SK-N-SH (cell line): ENCODE data around the gene PRKACA. TPM values are rescaled to one million over a fixed set of nuclear protein-coding genes. Genes with fewer than 3 reads are reported as not detected.

Experiments
- CTCF ChIA-PET: fragments of 300-600, 350-600 bp; formaldehyde crosslinking; extraction: SDS; loops from one replicate; lab custom pipeline; 2021; lab: Yijun Ruan, JAX
- POLR2A ChIA-PET: fragments of 350-600 bp; sonication (Branson Sonifier 250); formaldehyde crosslinking; extraction: SDS; loops from one replicate; lab custom pipeline; 2020; ENCODE audit warnings: antibody characterized with exemption, inconsistent platforms; lab: Yijun Ruan, JAX
- DNase-seq: peaks from one replicate; pipeline ENCODE4 v3.0.0; 2012
- H2AFZ ChIP-seq: fragments of 200-600 bp; sonication (generic); 2 replicates; pipeline ENCODE4 v1.8.1; 2016; ENCODE audit warnings: antibody characterized with exemption, mild to moderate bottlenecking, low read depth
- H3F3A ChIP-seq: fragments of 200-600 bp; sonication (generic); replicated peaks from 2 replicates; pipeline ENCODE3; 2016; ENCODE audit warnings: antibody characterized with exemption, mild to moderate bottlenecking; ENCODE audit not compliant: insufficient read depth
- H3K27ac ChIP-seq, 2 experiments: fragments of 200-500 bp in 1 of 2; fragments of 200-600 bp in 1 of 2; sonication (Bioruptor generic) in 1 of 2; sonication (generic), shearing (Covaris generic) in 1 of 2; 2 replicates each; pipeline versions ENCODE4 v1.5.1 to v1.6.1; 2014 to 2016; ENCODE audit warnings: low read depth in 2 of 2, inconsistent platforms in 1 of 2, low read length in 1 of 2, mild to moderate bottlenecking in 1 of 2, mixed read lengths in 1 of 2
- H3K27me3 ChIP-seq: fragments of 200-600 bp; sonication (generic), shearing (Covaris generic); 2 replicates; pipeline ENCODE4 v1.6.1; 2016; ENCODE audit warnings: mixed run types; ENCODE audit not compliant: insufficient read depth
- H3K36me3 ChIP-seq, 2 experiments: fragments of 200-500 bp in 1 of 2; fragments of 200-600 bp in 1 of 2; sonication (Bioruptor generic) in 1 of 2; sonication (generic) in 1 of 2; replicated peaks in 1 of 2; 2 replicates each; pipeline versions ENCODE3 to v1.5.1; 2014 to 2016; ENCODE audit warnings: low read length in 1 of 2, mild to moderate bottlenecking in 1 of 2; ENCODE audit not compliant: insufficient read depth in 2 of 2, control insufficient read depth in 1 of 2
- H3K4me1 ChIP-seq, 2 experiments: fragments of 200-500 bp in 1 of 2; fragments of 200-600 bp in 1 of 2; sonication (Bioruptor generic) in 1 of 2; sonication (generic), shearing (Covaris generic) in 1 of 2; 2 replicates each; pipeline versions ENCODE4 v1.5.1 to v1.6.1; 2014 to 2016; ENCODE audit warnings: low read depth in 1 of 2, low read length in 1 of 2, mixed run types in 1 of 2; ENCODE audit not compliant: insufficient read depth in 2 of 2, control insufficient read depth in 1 of 2
- H3K4me2 ChIP-seq: fragments of 200-600 bp; sonication (generic), shearing (Covaris generic); 2 replicates; pipeline ENCODE4 v1.6.1; 2017; ENCODE audit warnings: mixed run types
- H3K4me3 ChIP-seq, 2 experiments: fragments of 200-500 bp in 1 of 2; fragments of 200-600 bp in 1 of 2; sonication (Bioruptor generic) in 1 of 2; sonication (generic), shearing (Covaris generic) in 1 of 2; 2 replicates each; pipeline versions ENCODE4 v1.5.1 to v1.8.1; 2014 to 2016; ENCODE audit warnings: low read depth in 2 of 2, inconsistent platforms in 1 of 2, low read length in 1 of 2, mild to moderate bottlenecking in 1 of 2, mixed read lengths in 1 of 2, moderate library complexity in 1 of 2
- H3K79me2 ChIP-seq: fragments of 200-600 bp; sonication (generic); 2 replicates; pipeline ENCODE4 v1.8.1; 2017; ENCODE audit warnings: mild to moderate bottlenecking; ENCODE audit not compliant: insufficient read depth
- H3K9ac ChIP-seq: fragments of 200-600 bp; sonication (generic); 2 replicates; pipeline ENCODE4 v1.6.1; 2017; ENCODE audit warnings: mixed run types
- H3K9me2 ChIP-seq: fragments of 200-600 bp; sonication (generic); 2 replicates; pipeline ENCODE4 v1.6.1; 2017; ENCODE audit warnings: mixed run types
- H3K9me3 ChIP-seq: fragments of 200-600 bp; sonication (generic); 2 replicates; pipeline ENCODE4 v1.6.1; 2017; ENCODE audit warnings: mixed run types, mild to moderate bottlenecking, moderate library complexity
- H4K20me1 ChIP-seq: fragments of 200-600 bp; sonication (generic); 2 replicates; pipeline ENCODE4 v1.6.1; 2017; ENCODE audit warnings: mild to moderate bottlenecking, mixed run types; ENCODE audit not compliant: insufficient read depth
- CTCF ChIP-seq: fragments of 200-600 bp; sonication (generic); IDR thresholded peaks from 2 replicates; pipeline ENCODE4 v1.6.1; 2017; ENCODE audit warnings: antibody characterized with exemption, mild to moderate bottlenecking, moderate library complexity
- ELF1 ChIP-seq: IDR thresholded peaks from 2 replicates; pipeline ENCODE4 v1.4.0; 2012
- GABPA ChIP-seq: IDR thresholded peaks from 2 replicates; pipeline ENCODE4 v1.4.0; 2012; ENCODE audit warnings: low read depth, mild to moderate bottlenecking
- IRF3 ChIP-seq: fragments of 150-350 bp; IDR thresholded peaks from 2 replicates; pipeline ENCODE4 v1.6.1; 2016; ENCODE audit warnings: mild to moderate bottlenecking, low read depth, low read length
- JUND ChIP-seq: IDR thresholded peaks from 2 replicates; pipeline ENCODE4 v1.4.0; 2012
- MAX ChIP-seq: IDR thresholded peaks from 2 replicates; pipeline ENCODE4 v1.4.0; 2012; ENCODE audit warnings: low read depth
- NFIC ChIP-seq: IDR thresholded peaks from 2 replicates; pipeline ENCODE4 v1.4.0; 2012; ENCODE audit warnings: borderline replicate concordance
- NRF1 ChIP-seq: IDR thresholded peaks from 2 replicates; pipeline ENCODE4 v1.6.1; 2012; ENCODE audit warnings: low read depth, mild to moderate bottlenecking, low read length
- REST ChIP-seq: IDR thresholded peaks from 2 replicates; pipeline ENCODE4 v1.6.1; 2012; ENCODE audit warnings: mild to moderate bottlenecking, low read depth, low read length, moderate library complexity
- RXRA ChIP-seq: IDR thresholded peaks from 2 replicates; pipeline ENCODE4 v1.4.0; 2012; ENCODE audit warnings: low read depth, mild to moderate bottlenecking, borderline replicate concordance
- USF2 ChIP-seq: fragments of 150-350 bp; IDR thresholded peaks from 2 replicates; pipeline ENCODE4 v1.6.1; 2017; ENCODE audit warnings: antibody characterized with exemption, low read length, low read depth, borderline replicate concordance
- WGBS: methylation state at CpG from one replicate; pipeline ENCODE4 v1.1.6; 2017; ENCODE audit warnings: low lambda C conversion rate; 5-methylcytosine and 5-hydroxymethylcytosine counted together
- polyA plus RNA-seq, 3 experiments: library from polyadenylated mRNA; depleted of rRNA; stranded (reverse); fragments of >200 nt; gene quantifications; 2 replicates each; pipeline ENCODE4 v1.2.3, GENCODE V29; 2012

Gene PRKACA
- polyA plus RNA-seq, 1 of the 3 experiments (the other 2 are of a cell fraction) = 48.4 TPM

- Histone ChIP-seq H4K20me1 (no peaks in the 10 kb centered on the region), H3K9ac (no peak overlapping the region), H3K27ac (no peak overlapping the region), H3K9me3 (no peaks in the 10 kb centered on the region), H3K27me3 (no peaks in the 10 kb centered on the region), H3K4me1 (peaks cover 0 to 7% of the 10 kb centered on the region in 2 experiments; a peak in 1 of 4 replicates), H2AFZ (no peak overlapping the region), H3K36me3 (no peaks in the 10 kb centered on the region), H3K9me2 (no peaks in the 10 kb centered on the region), H3K4me3 (no peak overlapping the region), H3K4me2 (no peak overlapping the region), H3F3A (peaks cover 20% of the 10 kb centered on the region), H3K79me2 (peaks cover 19% of the 10 kb centered on the region)
- no peak for DNase-seq
- TF ChIP-seq GABPA (no peak), IRF3 (no peak), MAX (no peak), NRF1 (no peak), ELF1 (no peak), JUND (no peak), NFIC (no peak), RXRA (no peak), CTCF (no peak), USF2 (no peak), REST (no peak)
- WGBS = 98% methylated on average over 9 of the region's 9 CpGs
- CTCF ChIA-PET = interaction anchor here (0.6 to 18.9 kb wide), 7 partner anchors 8 to 266 kb away, joined by 3 to 256 read pairs (median 4); no protein-coding TSS in a partner anchor
- POLR2A ChIA-PET = interaction anchor here (1.2 kb wide), 1 partner anchor 338 kb away, joined by 3 read pairs; no protein-coding TSS in a partner anchor
These were observed 22.4 kb upstream of the PRKACA start for GRCh38 chr19:14139944-14140343.
